HG02852 (cell line): ENCODE data around the gene FRMPD4.

Experiments used
- ATAC-seq: cut with Tn5 transposase; IDR thresholded peaks from one replicate; pipeline ENCODE4 v1.9.1; 2021; ENCODE audit warnings: mild to moderate bottlenecking, moderate library complexity; ENCODE audit not compliant: unreplicated experiment

FRMPD4 gene

GRCh38 chrX:12360383-12360782 lies 222.1 kb downstream of the FRMPD4 start:
- no peak for ATAC-seq

- ATAC-seq, result no peak
Measured at GRCh38 chrX:12360986-12361598, 222.8 kb downstream of the FRMPD4 start.

- no peak for ATAC-seq
Measured at GRCh38 chrX:12363216-12363615, 224.9 kb downstream of the FRMPD4 start.

GRCh38 chrX:12366440-12366839 lies 228.2 kb downstream of the FRMPD4 start:
- no peak for ATAC-seq

- no peak for ATAC-seq
Measured at GRCh38 chrX:12367254-12367653, 229.0 kb downstream of the FRMPD4 start.

- no peak for ATAC-seq
Measured at GRCh38 chrX:12370497-12370986, 232.3 kb downstream of the FRMPD4 start.

GRCh38 chrX:12372111-12372510 lies 233.8 kb downstream of the FRMPD4 start:
- ATAC-seq, result no peak

- no peak for ATAC-seq
Measured at GRCh38 chrX:12374286-12374685, 236.0 kb downstream of the FRMPD4 start.

GRCh38 chrX:12378253-12378652 lies 240.0 kb downstream of the FRMPD4 start:
- no peak for ATAC-seq

- no peak for ATAC-seq
Measured at GRCh38 chrX:12378706-12379105, 240.4 kb downstream of the FRMPD4 start.

- no peak for ATAC-seq
Measured at GRCh38 chrX:12379671-12380070, 241.4 kb downstream of the FRMPD4 start.

- ATAC-seq, result no peak
Measured at GRCh38 chrX:12383196-12383595, 244.9 kb downstream of the FRMPD4 start.

- no peak for ATAC-seq
Measured at GRCh38 chrX:12390301-12390700, 252.0 kb downstream of the FRMPD4 start.

- ATAC-seq, result no peak
Measured at GRCh38 chrX:12396584-12396983, 258.3 kb downstream of the FRMPD4 start.

- no peak for ATAC-seq
Measured at GRCh38 chrX:12400218-12400617, 261.9 kb downstream of the FRMPD4 start.

GRCh38 chrX:12401252-12401651 lies 263.0 kb downstream of the FRMPD4 start:
- no peak for ATAC-seq

GRCh38 chrX:12403474-12404082 lies 265.3 kb downstream of the FRMPD4 start:
- no peak for ATAC-seq

GRCh38 chrX:12405306-12405705 lies 267.0 kb downstream of the FRMPD4 start:
- ATAC-seq, result no peak

- ATAC-seq, result no peak
Measured at GRCh38 chrX:12410523-12410922, 272.2 kb downstream of the FRMPD4 start.

GRCh38 chrX:12411831-12412230 lies 273.6 kb downstream of the FRMPD4 start:
- ATAC-seq, result no peak

- no peak for ATAC-seq
Measured at GRCh38 chrX:12412561-12412960, 274.3 kb downstream of the FRMPD4 start.

- ATAC-seq, result no peak
Measured at GRCh38 chrX:12419591-12419990, 281.3 kb downstream of the FRMPD4 start.

- no peak for ATAC-seq
Measured at GRCh38 chrX:12421918-12422317, 283.6 kb downstream of the FRMPD4 start.
